ENCODE results near the gene ZNF544. TPM values are rescaled to one million over a fixed set of nuclear protein-coding genes. Genes with fewer than 3 reads are reported as not detected.

Gene ZNF544
- polyA plus RNA-seq, 1 donor from 2014 or later, result 22.7 TPM

GRCh38 chr19:58274771-58275201, 46.1 kb downstream of the ZNF544 start:
- Histone ChIP-seq H3K79me2 (replicated peaks; ENCODE audit: insufficient read depth, low read length) (peaks cover 19% of the 10 kb centered on the region), H3K9me2 (ENCODE audit: insufficient read depth, low read length) (no peaks in the 10 kb centered on the region), H3F3A (ENCODE audit: insufficient read depth, low read length, poor library complexity, severe bottlenecking) (no peaks in the 10 kb centered on the region), H4K20me1 (ENCODE audit: insufficient read depth) (no peaks in the 10 kb centered on the region), H3K4me2 (ENCODE audit: low read length) (no peak overlapping the region), H2AFZ (ENCODE audit: low read depth, low read length) (no peak overlapping the region), H3K4me3 (ENCODE audit: low read length) (no peak overlapping the region), H3K27ac (ENCODE audit: low read length) (no peak overlapping the region), H3K9ac (ENCODE audit: low read length) (no peak overlapping the region), H3K27me3 (ENCODE audit: insufficient read depth, low read depth, low read length) (no peaks in the 10 kb centered on the region), H3K9me3 (ENCODE audit: low read length) (peaks cover 8% of the 10 kb centered on the region), H3K36me3 (ENCODE audit: insufficient read depth, low read length) (peaks cover 4% of the 10 kb centered on the region)
- no peak for TF ChIP-seq EZH2 (IDR thresholded peaks at IDR 0.05; ENCODE audit: borderline replicate concordance, insufficient read depth, low read length, poor library complexity, severe bottlenecking)
- no peak for TF ChIP-seq EP300 (conservative IDR thresholded peaks at IDR 0.05; ENCODE audit: poor library complexity, severe bottlenecking)
- TF ChIP-seq CTCF (IDR thresholded peaks at IDR 0.05; ENCODE audit: poor library complexity, severe bottlenecking), result no peak
- no peak for TF ChIP-seq POLR2AphosphoS5 (IDR thresholded peaks at IDR 0.05)
- TF ChIP-seq REST (IDR thresholded peaks at IDR 0.05; ENCODE audit: borderline replicate concordance), result no peak
- no peak for TF ChIP-seq MXI1 (conservative IDR thresholded peaks at IDR 0.05; ENCODE audit: poor library complexity, severe bottlenecking)
- TF ChIP-seq RAD21 (conservative IDR thresholded peaks at IDR 0.05), result no peak
- TF ChIP-seq SMC3 (conservative IDR thresholded peaks at IDR 0.05; ENCODE audit: poor library complexity), result no peak
- TF ChIP-seq TAF1 (IDR thresholded peaks at IDR 0.05; ENCODE audit: low read depth), result no peak

- peaks cover 26% of the 10 kb centered on the region for H3K79me2 ChIP-seq (replicated peaks; ENCODE audit: insufficient read depth, low read length)
- no peak overlapping the region for H3K4me3 ChIP-seq (ENCODE audit: low read length)
- H3K9ac ChIP-seq (ENCODE audit: low read length), result no peak overlapping the region
- no peaks in the 10 kb centered on the region for H3F3A ChIP-seq (ENCODE audit: insufficient read depth, low read length, poor library complexity, severe bottlenecking)
- H4K20me1 ChIP-seq (ENCODE audit: insufficient read depth), result no peaks in the 10 kb centered on the region
- no peak overlapping the region for H3K4me2 ChIP-seq (ENCODE audit: low read length)
- no peak overlapping the region for H2AFZ ChIP-seq (ENCODE audit: low read depth, low read length)
- H3K9me3 ChIP-seq (ENCODE audit: low read length), result peaks cover 8% of the 10 kb centered on the region
- peaks cover 5% of the 10 kb centered on the region for H3K36me3 ChIP-seq (ENCODE audit: insufficient read depth, low read length)
- H3K9me2 ChIP-seq (ENCODE audit: insufficient read depth, low read length), result no peaks in the 10 kb centered on the region
- H3K27ac ChIP-seq (ENCODE audit: low read length), result no peak overlapping the region
- TF ChIP-seq EP300 (conservative IDR thresholded peaks at IDR 0.05; ENCODE audit: poor library complexity, severe bottlenecking) (no peak), MXI1 (conservative IDR thresholded peaks at IDR 0.05; ENCODE audit: poor library complexity, severe bottlenecking) (no peak), SMC3 (conservative IDR thresholded peaks at IDR 0.05; ENCODE audit: poor library complexity) (no peak), TAF1 (IDR thresholded peaks at IDR 0.05; ENCODE audit: low read depth) (no peak), EZH2 (IDR thresholded peaks at IDR 0.05; ENCODE audit: borderline replicate concordance, insufficient read depth, low read length, poor library complexity, severe bottlenecking) (no peak), REST (IDR thresholded peaks at IDR 0.05; ENCODE audit: borderline replicate concordance) (no peak), CTCF (IDR thresholded peaks at IDR 0.05; ENCODE audit: poor library complexity, severe bottlenecking) (no peak)
- H3K27me3 ChIP-seq (ENCODE audit: insufficient read depth, low read depth, low read length), result no peaks in the 10 kb centered on the region
Observed at GRCh38 chr19:58275564-58275963, 46.9 kb downstream of the ZNF544 start.

All from neural cell (in vitro differentiated cells).